ENCODE measurements around the gene HTRA3.

- no peak for TF ChIP-seq POLR2AphosphoS5 (IDR thresholded peaks at IDR 0.05; ENCODE audit: borderline replicate concordance, low read depth, low read length)
- no peak for TF ChIP-seq EZH2 (IDR thresholded peaks at IDR 0.05)
- TF ChIP-seq FOXP2 (optimal IDR thresholded peaks at IDR 0.05; ENCODE audit: control extremely low read depth, extremely low read length, insufficient read depth): no peak
Measured at GRCh38 chr4:8236920-8237195, 32.7 kb upstream of the HTRA3 start.
